Measurements from ENCODE around the gene MTCL1.

MTCL1 gene

GRCh38 chr18:8795586-8796325 is 90.4 kb downstream of the MTCL1 start:
- DNase-seq, result no peak

GRCh38 chr18:8797206-8797605 is 91.8 kb downstream of the MTCL1 start:
- no peak for DNase-seq

GRCh38 chr18:8799001-8799400 is 93.6 kb downstream of the MTCL1 start:
- no peak for DNase-seq

GRCh38 chr18:8799596-8800441 is 94.5 kb downstream of the MTCL1 start:
- no peak for DNase-seq

GRCh38 chr18:8800445-8800844 is 95.1 kb downstream of the MTCL1 start:
- no peak for DNase-seq

- no peak for DNase-seq
Measured at GRCh38 chr18:8800876-8801262, 95.5 kb downstream of the MTCL1 start.

GRCh38 chr18:8801263-8801901 is 96.0 kb downstream of the MTCL1 start:
- no peak for DNase-seq

- DNase-seq, result no peak
Measured at GRCh38 chr18:8802017-8802672, 96.8 kb downstream of the MTCL1 start.

GRCh38 chr18:8803063-8803795 is 97.9 kb downstream of the MTCL1 start:
- DNase-seq, result no peak

GRCh38 chr18:8803957-8804356 is 98.6 kb downstream of the MTCL1 start:
- DNase-seq, result no peak

GRCh38 chr18:8805552-8805951 is 100.2 kb downstream of the MTCL1 start:
- no peak for DNase-seq

GRCh38 chr18:8806100-8806797 is 100.9 kb downstream of the MTCL1 start:
- DNase-seq, result no peak

GRCh38 chr18:8806798-8807487 is 101.6 kb downstream of the MTCL1 start:
- DNase-seq, result no peak

- no peak for DNase-seq
Measured at GRCh38 chr18:8807488-8807805, 102.1 kb downstream of the MTCL1 start.

GRCh38 chr18:8808001-8808400 is 102.6 kb downstream of the MTCL1 start:
- DNase-seq, result no peak

GRCh38 chr18:8809514-8809913 is 104.2 kb downstream of the MTCL1 start:
- no peak for DNase-seq

GRCh38 chr18:8810157-8810556 is 104.8 kb downstream of the MTCL1 start:
- DNase-seq, result no peak

GRCh38 chr18:8811115-8811514 is 105.8 kb downstream of the MTCL1 start:
- DNase-seq, result no peak

GRCh38 chr18:8812631-8813030 is 107.3 kb downstream of the MTCL1 start:
- DNase-seq, result no peak

GRCh38 chr18:8813611-8814010 is 108.3 kb downstream of the MTCL1 start:
- DNase-seq, result no peak

- DNase-seq, result no peak
Measured at GRCh38 chr18:8814206-8814605, 108.8 kb downstream of the MTCL1 start.

All from activated T-cell treated with anti-CD3 and anti-CD28 coated beads for 4 hours (primary cell).